HG03280 (cell line): ENCODE results near the gene SPINK8.
"Not testable (repeated sequence)": the region's sequence is repeated elsewhere in the genome, so short reads cannot be mapped to it uniquely, and the experiment has no call there.

Experiments used
- ATAC-seq: cut with Tn5 transposase; IDR thresholded peaks from one replicate; pipeline ENCODE4 v1.9.1; 2021; ENCODE audit warnings: mild to moderate bottlenecking, moderate library complexity; ENCODE audit not compliant: unreplicated experiment

The SPINK8 gene

GRCh38 chr3:48280881-48281280 is 52.6 kb downstream of the SPINK8 start:
- ATAC-seq: no peak

GRCh38 chr3:48278884-48279559 is 54.4 kb downstream of the SPINK8 start:
- ATAC-seq: no peak

GRCh38 chr3:48276911-48277641 is 56.4 kb downstream of the SPINK8 start:
- ATAC-seq: no peak

GRCh38 chr3:48275287-48276027 is 58.0 kb downstream of the SPINK8 start:
- ATAC-seq: no peak

DNA sequence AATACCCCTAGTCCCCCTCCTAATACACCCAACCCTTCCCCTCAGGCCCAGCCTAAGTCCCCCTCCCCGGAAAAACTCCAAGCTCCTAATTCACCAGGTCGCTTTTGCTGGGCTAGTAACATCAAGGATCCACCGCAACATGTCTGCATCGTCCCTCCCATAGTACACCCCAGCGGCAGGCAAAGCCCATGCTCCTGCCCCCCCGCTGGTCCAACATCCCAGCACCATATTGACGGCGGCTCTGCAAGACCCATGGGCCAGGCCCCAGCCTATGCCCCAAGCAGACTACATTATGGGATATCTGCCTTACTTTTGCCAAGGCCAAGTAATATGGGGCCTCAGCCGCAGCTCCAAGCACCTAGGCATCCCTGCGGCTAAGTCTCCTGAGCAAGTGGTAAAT is 59.0 kb downstream of the SPINK8 start:
- ATAC-seq: no peak

GRCh38 chr3:48273594-48274211 is 59.8 kb downstream of the SPINK8 start:
- no peak for ATAC-seq

DNA sequence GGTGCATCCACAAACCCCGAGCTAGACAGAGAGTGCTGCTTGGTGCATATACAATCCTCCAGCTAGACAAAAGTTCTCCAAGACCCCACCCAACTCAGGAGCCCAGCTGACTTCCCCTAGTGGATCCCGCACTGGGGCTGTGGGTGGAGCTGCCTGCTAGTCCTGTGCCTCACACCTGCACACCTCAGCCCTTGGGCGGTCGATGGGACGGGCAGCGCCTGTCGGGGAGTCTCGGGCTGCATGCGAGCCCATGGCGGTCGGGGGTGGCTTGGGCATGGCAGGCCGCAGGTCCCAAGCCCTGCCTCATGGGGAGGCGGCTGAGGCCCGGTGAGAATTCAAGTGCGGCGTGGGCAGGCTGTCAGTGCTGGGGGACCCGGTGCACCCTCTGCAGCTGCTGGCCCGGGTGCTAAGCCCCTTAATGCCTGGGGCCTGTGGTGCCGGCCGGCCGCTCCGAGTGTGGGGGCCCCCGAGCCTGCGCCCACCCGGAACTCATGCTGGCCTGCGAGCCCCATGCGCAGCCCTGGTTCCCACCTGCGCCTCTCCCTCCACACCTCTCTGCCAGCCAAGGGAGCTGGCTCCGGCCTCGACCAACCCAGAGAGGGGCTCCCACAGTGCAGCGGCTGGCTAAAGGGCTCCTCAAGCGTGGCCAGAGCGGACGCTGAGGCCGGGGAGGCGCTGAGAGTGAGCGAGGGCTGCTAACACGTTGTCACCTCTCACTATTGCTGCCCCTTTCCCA is 61.5 kb downstream of the SPINK8 start:
- ATAC-seq: no peak

GRCh38 chr3:48271223-48271622 is 62.2 kb downstream of the SPINK8 start:
- ATAC-seq: not testable (repeated sequence)

DNA sequence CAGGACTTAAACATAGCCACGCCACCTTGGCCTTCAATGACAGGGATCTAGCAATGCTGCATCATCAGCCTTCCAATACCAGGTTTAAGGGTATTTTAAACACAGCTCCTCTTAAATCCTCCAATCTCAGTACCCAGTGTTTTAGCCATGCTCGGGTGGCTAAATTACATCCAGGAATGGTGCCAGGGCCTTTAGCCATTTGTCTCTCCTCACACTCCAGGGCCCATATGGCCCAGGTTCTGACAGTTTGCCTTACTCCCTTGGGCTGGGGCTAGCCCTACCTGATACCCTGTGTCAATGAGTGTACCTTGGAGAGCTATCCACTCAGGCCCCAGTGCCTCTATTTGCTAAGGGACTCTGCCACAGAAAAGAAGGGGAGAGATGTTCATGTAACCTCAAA is 63.2 kb downstream of the SPINK8 start:
- ATAC-seq: no peak

GRCh38 chr3:48269592-48269991 is 63.9 kb downstream of the SPINK8 start:
- ATAC-seq: no peak

DNA sequence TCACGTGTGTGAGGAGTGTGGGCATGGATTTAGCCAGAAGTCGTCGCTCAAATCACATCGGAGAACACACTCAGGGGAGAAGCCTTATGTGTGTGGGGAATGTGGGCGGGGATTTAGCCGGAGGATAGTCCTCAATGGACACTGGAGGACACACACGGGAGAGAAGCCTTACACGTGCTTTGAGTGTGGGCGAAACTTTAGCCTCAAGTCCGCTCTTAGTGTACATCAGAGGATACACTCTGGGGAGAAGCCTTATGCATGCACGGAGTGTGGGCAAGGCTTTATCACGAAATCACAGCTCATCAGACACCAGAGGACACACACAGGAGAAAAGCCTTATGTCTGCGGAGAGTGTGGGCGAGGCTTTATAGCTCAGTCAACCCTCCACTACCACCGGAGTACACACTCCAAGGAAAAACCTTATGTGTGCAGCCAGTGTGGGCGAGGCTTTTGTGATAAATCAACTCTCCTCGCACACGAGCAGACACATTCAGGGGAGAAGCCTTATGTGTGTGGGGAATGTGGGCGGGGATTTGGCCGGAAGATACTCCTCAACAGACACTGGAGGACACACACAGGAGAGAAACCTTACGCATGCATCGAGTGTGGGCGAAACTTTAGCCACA is 64.4 kb downstream of the SPINK8 start:
- no peak for ATAC-seq

DNA sequence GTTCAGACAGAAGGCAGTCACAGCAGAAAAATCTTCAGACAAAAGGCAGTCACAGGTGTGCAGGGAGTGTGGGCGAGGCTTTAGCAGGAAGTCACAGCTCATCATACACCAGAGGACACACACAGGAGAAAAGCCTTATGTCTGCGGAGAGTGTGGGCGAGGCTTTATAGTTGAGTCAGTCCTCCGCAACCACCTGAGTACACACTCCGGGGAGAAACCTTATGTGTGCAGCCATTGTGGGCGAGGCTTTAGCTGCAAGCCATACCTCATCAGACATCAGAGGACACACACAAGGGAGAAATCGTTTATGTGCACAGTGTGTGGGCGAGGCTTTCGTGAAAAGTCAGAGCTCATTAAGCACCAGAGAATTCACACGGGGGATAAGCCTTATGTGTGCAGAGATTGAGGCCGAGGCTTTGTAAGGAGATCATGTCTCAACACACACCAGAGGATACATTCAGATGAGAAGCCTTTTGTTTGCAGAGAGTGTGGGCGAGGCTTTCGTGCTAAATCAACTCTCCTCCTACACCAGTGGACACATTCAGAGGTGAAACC is 65.0 kb downstream of the SPINK8 start:
- no peak for ATAC-seq

GRCh38 chr3:48267782-48268181 is 65.7 kb downstream of the SPINK8 start:
- ATAC-seq: no peak

DNA sequence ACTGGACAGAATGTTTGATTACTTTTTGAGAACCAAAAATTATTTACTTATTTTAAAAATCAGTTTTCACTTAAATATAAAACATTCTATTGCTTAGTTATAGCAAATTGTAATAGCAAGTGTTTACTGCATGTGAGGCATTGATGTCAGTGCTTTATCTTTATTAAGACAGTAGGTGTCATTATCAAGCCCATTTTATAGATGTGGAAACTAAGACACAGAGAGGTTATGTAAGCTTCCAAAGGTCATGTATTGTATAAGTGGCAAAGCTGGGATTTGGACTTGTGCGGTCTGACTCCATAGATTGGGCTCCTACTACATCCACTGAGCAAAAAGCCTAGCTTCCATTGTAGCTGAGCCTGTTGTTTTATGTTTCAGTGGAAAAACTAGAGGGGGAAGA is 74.9 kb downstream of the SPINK8 start:
- no peak for ATAC-seq
